GM12878 (cell line): ENCODE data around the gene DYNC2H1. TPM values are rescaled to one million over a fixed set of nuclear protein-coding genes. Genes with fewer than 3 reads are reported as not detected.

Experiments used
- ATAC-seq: fragments of 200-7000 bp; cut with Tn5 transposase; 3 replicates; pipeline ENCODE4 v1.9.1; 2020; ENCODE audit warnings: mild to moderate bottlenecking, moderate library complexity
- BruUV-seq: library from RNA; stranded (reverse); fragments of 400-500 nt; replicated peaks from 2 replicates; lab custom pipeline; 2021; lab: Mats Ljungman, UMichigan
- CTCF ChIA-PET: fragments of 300-600 bp; sonication (Branson Sonifier 250); formaldehyde crosslinking; extraction: SDS; loops from one replicate; lab custom pipeline; 2021; ENCODE audit warnings: inconsistent platforms; lab: Yijun Ruan, JAX
- POLR2A ChIA-PET: fragments of 350-600 bp; formaldehyde crosslinking; extraction: SDS; loops from one replicate; lab custom pipeline; 2021; ENCODE audit warnings: inconsistent platforms; lab: Charles Lee
- RAD21 ChIA-PET: fragments of 300-600 bp; sonication (Branson Sonifier 250); formaldehyde crosslinking; loops from one replicate; lab custom pipeline; 2023; ENCODE audit warnings: antibody characterized with exemption; ENCODE audit not compliant: unreplicated experiment; lab: Charles Lee
- SMC1A ChIA-PET: fragments of 300-600 bp; sonication (Branson Sonifier 250); formaldehyde crosslinking; loops from one replicate; lab custom pipeline; 2023; ENCODE audit not compliant: unreplicated experiment, uncharacterized antibody; lab: Charles Lee
- DNase-seq: peaks from one replicate; pipeline ENCODE4 v3.0.0-alpha.2; 2011; ENCODE audit warnings: low read depth, low spot score
- FAIRE-seq: peaks from 3 replicates; lab custom pipeline; 2011; peaks lifted over from hg19 to GRCh38; lab: Jason Lieb, UNC
- H2AFZ ChIP-seq: 2 replicates; pipeline ENCODE4 v1.6.0; 2011; ENCODE audit warnings: low read depth, low read length, control low read depth; ENCODE audit not compliant: control insufficient read depth
- H3K27ac ChIP-seq: 2 replicates; pipeline ENCODE4 v1.5.1; 2011; ENCODE audit warnings: control low read depth; ENCODE audit not compliant: control insufficient read depth, insufficient read depth
- H3K27me3 ChIP-seq, 2 experiments: replicated peaks in 1 of 2; 2 replicates each; pipeline versions ENCODE4 v1.6.0 to v1.6.1; 2011; ENCODE audit warnings: low read length in 1 of 2; ENCODE audit not compliant: control insufficient read depth in 2 of 2, insufficient read depth in 2 of 2
- H3K36me3 ChIP-seq, 2 experiments: 2 replicates each; pipeline ENCODE4 v1.5.1; 2011; ENCODE audit warnings: low read length in 1 of 2; ENCODE audit not compliant: control insufficient read depth in 2 of 2, insufficient read depth in 2 of 2
- H3K4me1 ChIP-seq: 2 replicates; pipeline ENCODE4 v1.6.1; 2011; ENCODE audit warnings: mild to moderate bottlenecking, low read length, moderate library complexity, mixed read lengths; ENCODE audit not compliant: control insufficient read depth, insufficient read depth
- H3K4me2 ChIP-seq: 2 replicates; pipeline ENCODE4 v1.6.0; 2011; ENCODE audit warnings: control low read depth; ENCODE audit not compliant: control insufficient read depth, insufficient read depth
- H3K4me3 ChIP-seq: fragments of 200-600 bp; sonication (generic); 2 replicates; pipeline ENCODE4 v1.5.1; 2016
- H3K79me2 ChIP-seq: 2 replicates; pipeline ENCODE4 v1.6.0; 2011; ENCODE audit warnings: low read length; ENCODE audit not compliant: control insufficient read depth, insufficient read depth
- H3K9ac ChIP-seq: 2 replicates; pipeline ENCODE4 v1.8.0; 2011; ENCODE audit warnings: low read length, control low read depth, mixed read lengths; ENCODE audit not compliant: control insufficient read depth, insufficient read depth
- H3K9me3 ChIP-seq: replicated peaks from 3 replicates; pipeline ENCODE4 v1.5.1; 2011; ENCODE audit warnings: mild to moderate bottlenecking, low read length; ENCODE audit not compliant: control insufficient read depth, insufficient read depth
- H4K20me1 ChIP-seq: 2 replicates; pipeline ENCODE4 v1.6.0; 2011; ENCODE audit not compliant: control insufficient read depth, insufficient read depth
- ATF2 ChIP-seq: IDR thresholded peaks from 2 replicates; pipeline ENCODE4 v1.6.1; 2012; ENCODE audit warnings: low read length, inconsistent platforms
- CBX3 ChIP-seq: fragments of 200-600 bp; sonication (generic); IDR thresholded peaks from 2 replicates; pipeline ENCODE4 v1.6.1; 2016; ENCODE audit warnings: low read depth, borderline replicate concordance
- CHD2 ChIP-seq: IDR thresholded peaks from 2 replicates; pipeline ENCODE4 v1.6.1; 2011; ENCODE audit warnings: low read depth, low read length, improper control_type of control experiment, borderline replicate concordance
- E4F1 ChIP-seq: fragments of 450-650 bp; IDR thresholded peaks from 2 replicates; pipeline ENCODE4 v1.6.1; 2018; ENCODE audit warnings: borderline replicate concordance, mild to moderate bottlenecking; ENCODE audit not compliant: partially characterized antibody
- GABPA ChIP-seq: IDR thresholded peaks from 2 replicates; pipeline ENCODE4 v1.6.1; 2014; ENCODE audit warnings: antibody characterized with exemption, low read depth, mild to moderate bottlenecking, inconsistent platforms
- HDGF ChIP-seq: fragments of 450-650 bp; IDR thresholded peaks from 2 replicates; pipeline ENCODE4 v1.6.1; 2016; ENCODE audit warnings: antibody characterized with exemption
- MTA3 ChIP-seq: IDR thresholded peaks from 2 replicates; pipeline ENCODE4 v1.6.1; 2012; ENCODE audit warnings: low read length, inconsistent platforms, borderline replicate concordance
- MXI1 ChIP-seq: fragments of 150-350 bp; IDR thresholded peaks from 2 replicates; pipeline ENCODE4 v1.6.1; 2011; ENCODE audit warnings: low read depth, mild to moderate bottlenecking, inconsistent platforms, low read length, improper control_type of control experiment
- NBN ChIP-seq: fragments of 450-650 bp; IDR thresholded peaks from 2 replicates; pipeline ENCODE4 v1.6.1; 2016
- NR2F1 ChIP-seq: fragments of 450-650 bp; conservative IDR thresholded peaks from 2 replicates; pipeline ENCODE4 v1.6.1; 2017; ENCODE audit warnings: mild to moderate bottlenecking
- NRF1 ChIP-seq: conservative IDR thresholded peaks from 2 replicates; pipeline ENCODE4 v1.6.1; 2011; ENCODE audit warnings: mild to moderate bottlenecking, low read depth, low read length, improper control_type of control experiment
- POLR2AphosphoS2 ChIP-seq: IDR thresholded peaks from 2 replicates; pipeline ENCODE4 v1.6.1; 2011; ENCODE audit warnings: low read depth, mild to moderate bottlenecking, low read length, improper control_type of control experiment, moderate library complexity
- SMC3 ChIP-seq: IDR thresholded peaks from 2 replicates; pipeline ENCODE4 v1.6.1; 2011; ENCODE audit warnings: low read length, improper control_type of control experiment, borderline replicate concordance
- USF2 ChIP-seq: IDR thresholded peaks from 2 replicates; pipeline ENCODE4 v1.6.1; 2011; ENCODE audit warnings: low read depth, low read length, improper control_type of control experiment, borderline replicate concordance
- ZNF207 ChIP-seq: fragments of 450-650 bp; IDR thresholded peaks from 2 replicates; pipeline ENCODE4 v1.6.1; 2014; ENCODE audit warnings: antibody characterized with exemption, mild to moderate bottlenecking, borderline replicate concordance
- ZNF24 ChIP-seq: fragments of 450-650 bp; IDR thresholded peaks from 2 replicates; pipeline ENCODE4 v1.6.1; 2017; ENCODE audit warnings: antibody characterized with exemption, mild to moderate bottlenecking
- in situ Hi-C: fragments of 300-500 bp; cut with MboI; formaldehyde crosslinking; loops from 9 replicates; pipeline ENCODE4 v1.14.3; 2018; ENCODE audit warnings: mixed read lengths
- intact Hi-C: fragments of 100-400 bp; cut with micrococcal nuclease; formaldehyde crosslinking; loops from one replicate; pipeline ENCODE4 v1.14.2; 2022; ENCODE audit not compliant: unreplicated experiment
- polyA plus RNA-seq, 11 experiments: library from polyadenylated mRNA; depleted of rRNA in 4 of 11; unstranded in 6 of 11; stranded (reverse) in 5 of 11; fragments of >200 nt; fragmentation: Nextera tagmentation in 4 of 11; fragmentation: Illumina TruSeq in 1 of 11; extraction: Ambion mirVana in 4 of 11; extraction: Trizol in 1 of 11; gene quantifications; 1 replicate in 1 of 11; 2 replicates in 10 of 11; pipeline versions ENCODE4 v1.2.1 to v1.2.3, GENCODE V29; 2011 to 2016; ENCODE audit warnings: inconsistent platforms in 2 of 11, missing spikeins in 2 of 11, low read depth in 1 of 11
- total RNA-seq, 4 experiments: library from RNA; depleted of rRNA in 3 of 4; stranded (reverse); fragments of >200 nt in 3 of 4; fragmentation: Illumina TruSeq in 1 of 4; extraction: Trizol in 1 of 4; gene quantifications; 2 replicates each; pipeline versions ENCODE4 v1.2.1 to v1.2.3, GENCODE V29; 2013 to 2021
- TF ChIP-seq, protein P1 (sequence below): fragments of 450-650 bp; IDR thresholded peaks from 2 replicates; pipeline ENCODE4 v1.6.1; 2016; ENCODE audit warnings: mild to moderate bottlenecking

DYNC2H1 gene
- total and polyA plus RNA-seq, 10 of the 15 experiments (the other 5 are each of a cell fraction or from before 2014, with no cell fraction given) = 0.12 to 3.9 (median 0.23) TPM; not detected in 2

DNA sequence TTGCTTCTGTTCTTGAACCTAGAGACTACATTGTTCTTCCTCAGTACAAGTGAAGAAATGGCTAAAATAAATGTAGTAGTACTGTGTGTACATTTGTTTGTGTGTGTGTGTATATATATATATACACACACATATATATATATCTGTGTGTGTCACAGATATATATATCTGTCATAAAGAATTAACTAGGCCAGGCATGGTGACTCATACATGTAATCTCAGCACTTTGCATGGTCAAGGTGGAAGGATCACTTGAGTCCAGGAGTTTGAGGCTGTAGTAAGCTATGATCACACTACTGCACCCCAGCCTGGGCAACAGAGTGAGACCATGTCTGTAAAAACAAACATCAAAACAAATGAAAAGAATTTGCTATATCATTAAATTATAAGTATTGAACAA, 164.8 kb downstream of the DYNC2H1 start (continued):
- TF ChIP-seq ATF2 (no peak), NRF1 (no peak)

- no peak overlapping the region for H3K4me3 ChIP-seq
These were observed 170.6 kb downstream of the DYNC2H1 start for GRCh38 chr11:103279821-103280220.

More at GRCh38 chr11:103279821-103280220, 170.6 kb downstream of the DYNC2H1 start:
- DNase-seq = no peak
- intact Hi-C loops = no loop called here
- H2AFZ ChIP-seq = no peak overlapping the region
- H3K27ac ChIP-seq = no peak overlapping the region
- H3K79me2 ChIP-seq = no peaks in the 10 kb centered on the region
- SMC1A ChIA-PET = no interaction called here
- CTCF ChIA-PET = no interaction called here
- no peaks in the 10 kb centered on the region for H4K20me1 ChIP-seq
- TF ChIP-seq MXI1 (no peak), SMC3 (no peak), CBX3 (no peak), HDGF (no peak), MTA3 (no peak), NR2F1 (no peak), ZNF207 (no peak), USF2 (no peak), POLR2AphosphoS2 (no peak), NBN (no peak), GABPA (no peak), CHD2 (no peak), ZNF24 (no peak), E4F1 (no peak)
- TF ChIP-seq, protein P1, sequence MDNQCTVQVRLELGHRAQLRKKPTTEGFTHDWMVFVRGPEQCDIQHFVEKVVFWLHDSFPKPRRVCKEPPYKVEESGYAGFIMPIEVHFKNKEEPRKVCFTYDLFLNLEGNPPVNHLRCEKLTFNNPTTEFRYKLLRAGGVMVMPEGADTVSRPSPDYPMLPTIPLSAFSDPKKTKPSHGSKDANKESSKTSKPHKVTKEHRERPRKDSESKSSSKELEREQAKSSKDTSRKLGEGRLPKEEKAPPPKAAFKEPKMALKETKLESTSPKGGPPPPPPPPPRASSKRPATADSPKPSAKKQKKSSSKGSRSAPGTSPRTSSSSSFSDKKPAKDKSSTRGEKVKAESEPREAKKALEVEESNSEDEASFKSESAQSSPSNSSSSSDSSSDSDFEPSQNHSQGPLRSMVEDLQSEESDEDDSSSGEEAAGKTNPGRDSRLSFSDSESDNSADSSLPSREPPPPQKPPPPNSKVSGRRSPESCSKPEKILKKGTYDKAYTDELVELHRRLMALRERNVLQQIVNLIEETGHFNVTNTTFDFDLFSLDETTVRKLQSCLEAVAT = no peak
- H3K27me3 ChIP-seq = no peaks in the 10 kb centered on the region
- no peaks in the 10 kb centered on the region for H3K4me1 ChIP-seq
- H3K9me3 ChIP-seq = no peaks in the 10 kb centered on the region
- FAIRE-seq = no peak
- RAD21 ChIA-PET = no interaction called here
- BruUV-seq = no TSS peak
- H3K36me3 ChIP-seq = no peaks in the 10 kb centered on the region
- no peak for ATAC-seq
- POLR2A ChIA-PET = no interaction called here
- no peak overlapping the region for H3K4me2 ChIP-seq
- H3K9ac ChIP-seq = no peak overlapping the region
- in situ Hi-C loops = no loop called here
